ENCODE measurements around the gene TMEM272.
"Not testable (repeated sequence)": the region's sequence is repeated elsewhere in the genome, so short reads cannot be mapped to it uniquely, and the experiment has no call there.

The TMEM272 gene

GRCh38 chr13:51824712-51825111 lies 20.3 kb downstream of the TMEM272 start:
- not testable (repeated sequence) for DNase-seq

DNA sequence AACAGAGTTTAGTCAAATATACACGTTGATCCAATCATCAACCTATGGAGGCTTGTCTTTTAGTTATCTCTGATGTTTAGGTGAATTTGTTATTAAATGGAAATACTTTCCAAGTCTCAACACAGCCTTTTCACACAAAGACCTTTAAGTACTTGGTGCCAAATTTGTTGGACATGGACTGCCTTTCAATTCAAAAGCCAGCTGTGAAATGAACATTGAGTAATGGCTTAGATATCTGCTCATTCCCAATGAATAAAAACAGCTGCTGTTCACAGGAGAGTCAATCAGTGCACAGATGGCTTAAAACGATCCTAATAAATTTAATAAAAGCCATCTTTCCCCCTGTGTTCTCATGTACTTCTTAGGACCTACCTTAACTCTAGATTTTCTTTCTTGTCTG lies 21.1 kb downstream of the TMEM272 start:
- DNase-seq, result no peak

DNA sequence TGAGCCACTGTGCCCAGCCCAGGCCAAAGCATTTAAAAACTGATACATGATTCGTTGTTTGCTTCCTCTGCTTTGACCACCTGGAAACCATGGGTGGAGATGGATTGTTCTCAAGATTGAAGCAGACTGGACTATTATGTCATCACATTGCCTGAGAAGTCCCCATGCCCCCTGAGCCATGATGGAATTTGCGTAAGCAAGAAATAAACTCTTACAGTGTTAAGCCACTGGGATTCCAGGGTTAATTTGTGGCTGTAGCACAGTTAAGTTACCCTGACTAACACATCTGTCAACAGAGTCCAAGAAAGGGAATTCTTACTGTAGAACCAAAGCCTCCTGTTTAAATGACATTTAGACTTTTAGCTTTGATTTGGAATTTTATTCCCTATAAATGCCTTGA lies 21.6 kb downstream of the TMEM272 start:
- DNase-seq, result no peak

- DNase-seq, result no peak
Observed at GRCh38 chr13:51822106-51822815, 22.7 kb downstream of the TMEM272 start.

DNA sequence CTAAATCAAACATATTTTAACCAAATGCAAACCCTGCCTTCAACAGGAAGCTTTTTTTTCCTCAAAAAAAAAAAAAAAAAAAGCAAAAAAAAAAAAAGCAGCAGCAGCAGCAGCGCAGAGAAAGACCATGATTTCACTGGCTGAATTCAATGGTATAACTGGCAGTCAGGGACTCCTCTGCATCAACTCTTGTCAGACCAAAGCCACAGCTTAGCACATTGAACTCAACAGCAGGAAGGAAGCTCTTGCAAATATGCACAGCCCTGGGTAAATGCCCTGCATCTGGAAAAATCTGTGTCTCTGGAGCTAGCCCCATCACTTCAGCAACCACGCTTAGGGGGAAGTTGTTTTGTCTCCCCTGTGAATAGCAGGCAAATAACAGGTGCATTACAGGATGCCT lies 23.4 kb downstream of the TMEM272 start:
- no peak for DNase-seq

DNA sequence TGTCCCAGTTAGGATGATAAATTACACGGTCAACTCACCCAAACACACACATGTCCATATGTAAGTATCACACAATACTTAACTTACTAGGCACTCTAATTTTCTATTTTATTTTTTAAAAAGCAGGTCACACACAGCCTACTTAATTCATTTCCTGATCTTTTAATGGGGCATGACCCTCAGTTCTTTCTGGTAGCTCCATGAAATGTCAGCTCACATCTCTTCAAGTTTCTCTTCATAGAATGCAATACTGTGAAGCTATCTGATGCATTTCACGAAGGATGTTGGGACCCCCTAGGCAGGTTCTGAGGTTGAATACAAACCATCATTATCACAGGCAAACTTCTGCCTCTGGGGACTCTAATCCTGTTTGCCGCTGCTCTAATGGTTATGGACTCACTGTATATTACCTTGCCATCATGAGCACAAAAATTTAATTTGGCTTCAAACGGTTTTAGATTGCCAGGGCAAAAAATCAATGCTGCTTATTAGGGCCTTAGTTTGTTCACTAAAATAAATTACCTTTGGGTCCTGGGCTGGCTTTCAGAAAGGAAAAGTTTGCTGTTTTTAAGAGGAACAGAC lies 24.9 kb downstream of the TMEM272 start:
- DNase-seq, result no peak

DNA sequence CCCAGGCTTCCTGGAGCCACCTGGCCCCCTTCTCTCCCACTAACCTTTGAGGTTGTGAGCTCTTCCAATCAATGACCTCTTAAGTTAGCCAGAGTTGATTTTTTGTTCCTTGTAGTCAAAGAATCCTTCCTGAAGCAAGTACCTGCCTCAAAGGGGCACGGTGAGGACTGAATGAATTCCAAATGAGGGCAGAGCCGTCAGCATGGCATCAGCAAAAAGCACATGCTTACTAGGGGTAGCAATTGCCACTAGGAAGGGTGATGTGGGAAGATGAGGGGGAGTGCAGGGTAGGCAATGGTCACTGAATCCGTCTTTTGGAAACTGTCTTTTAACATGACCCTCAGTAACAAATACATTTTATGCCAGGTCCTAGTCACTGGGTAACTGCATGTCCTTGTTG lies 25.4 kb downstream of the TMEM272 start:
- DNase-seq, result no peak

GRCh38 chr13:51818781-51819511 lies 26.0 kb downstream of the TMEM272 start:
- DNase-seq, result peak; percentile 25

DNA sequence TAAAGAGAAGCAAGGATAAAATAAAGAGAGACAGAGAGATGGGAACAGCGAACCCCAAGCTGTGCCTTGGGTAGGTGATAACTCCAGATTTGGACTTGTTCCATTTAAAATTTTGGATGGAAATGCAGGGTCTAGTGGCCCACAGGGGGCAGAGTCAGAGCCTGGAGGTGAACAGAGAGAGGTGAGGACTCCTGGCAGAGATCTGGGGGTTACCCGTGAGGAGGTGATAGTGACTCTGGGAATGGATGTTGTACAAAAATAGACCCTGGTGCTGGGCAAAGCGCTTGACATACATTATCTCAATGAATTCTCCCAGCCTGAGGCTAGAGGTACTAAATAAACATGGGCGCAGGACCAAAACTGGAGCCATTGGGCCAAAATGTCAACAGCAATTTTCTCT lies 26.7 kb downstream of the TMEM272 start:
- DNase-seq, result no peak

DNA sequence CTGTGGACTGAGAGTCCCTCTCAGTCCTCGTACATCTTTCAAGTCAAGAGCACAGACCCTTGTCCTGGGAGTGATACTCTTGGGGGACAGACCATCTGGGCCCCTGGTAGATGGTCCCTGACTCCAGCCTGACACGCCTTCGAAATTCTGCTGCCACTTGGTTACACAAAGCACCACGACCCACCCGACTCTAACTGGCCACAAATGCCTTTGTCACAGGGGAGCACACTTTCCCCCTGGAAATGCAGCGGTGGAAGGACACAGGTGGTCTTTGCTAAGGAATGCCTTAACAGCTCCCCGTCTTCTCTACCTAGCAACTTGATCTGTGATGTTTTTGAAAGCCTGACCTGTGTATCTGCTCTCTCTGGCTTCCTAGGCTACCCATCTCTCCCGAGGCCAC lies 27.3 kb downstream of the TMEM272 start:
- no peak for DNase-seq

- no peak for DNase-seq
Observed at GRCh38 chr13:51816604-51817249, 28.2 kb downstream of the TMEM272 start.

DNA sequence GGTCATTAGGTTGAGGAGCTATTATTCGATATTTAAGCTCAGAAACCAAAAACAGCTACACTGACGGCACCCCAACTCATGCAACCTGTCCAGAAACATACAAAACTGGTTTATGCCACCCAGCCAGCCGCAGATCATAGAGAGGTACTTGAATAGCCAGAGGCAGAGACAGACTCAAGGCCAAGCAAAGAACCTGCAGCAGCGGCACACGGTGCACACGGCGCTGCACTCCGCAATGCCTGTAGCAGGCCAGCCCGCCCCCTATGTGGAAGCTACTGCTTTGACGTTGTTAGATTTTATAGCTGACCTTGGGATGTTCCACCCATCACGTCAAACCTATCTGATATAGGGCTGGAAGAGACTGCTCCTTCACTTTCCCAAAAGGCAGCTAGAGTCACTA lies 29.1 kb downstream of the TMEM272 start:
- DNase-seq, result no peak

- DNase-seq, result peak; percentile 65
Observed at GRCh38 chr13:51814825-51815650, 29.9 kb downstream of the TMEM272 start.

- no peak for DNase-seq
Observed at GRCh38 chr13:51814071-51814470, 30.9 kb downstream of the TMEM272 start.

- DNase-seq, result no peak
Observed at GRCh38 chr13:51811920-51812451, 33.0 kb downstream of the TMEM272 start.

- DNase-seq, result no peak
Observed at GRCh38 chr13:51811046-51811445, 33.9 kb downstream of the TMEM272 start.

DNA sequence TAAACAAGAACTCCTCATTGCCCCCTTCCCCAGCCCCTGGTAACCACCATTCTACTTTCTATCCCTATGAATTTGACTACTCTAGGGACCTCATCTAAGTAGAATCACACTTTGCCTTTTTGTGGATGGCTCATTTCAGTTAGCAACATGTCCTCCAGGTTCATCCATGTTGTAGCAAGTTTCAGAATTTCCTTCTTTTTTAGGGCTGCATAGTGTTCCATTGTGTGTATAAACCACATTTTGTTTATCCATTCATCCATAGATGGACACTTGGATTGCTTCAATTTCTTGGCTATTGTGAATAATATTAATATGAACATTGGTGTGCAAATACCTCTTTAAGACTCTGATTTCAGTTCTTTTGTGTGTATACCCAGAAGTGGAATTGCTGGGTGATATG lies 36.2 kb downstream of the TMEM272 start:
- DNase-seq, result no peak

DNA sequence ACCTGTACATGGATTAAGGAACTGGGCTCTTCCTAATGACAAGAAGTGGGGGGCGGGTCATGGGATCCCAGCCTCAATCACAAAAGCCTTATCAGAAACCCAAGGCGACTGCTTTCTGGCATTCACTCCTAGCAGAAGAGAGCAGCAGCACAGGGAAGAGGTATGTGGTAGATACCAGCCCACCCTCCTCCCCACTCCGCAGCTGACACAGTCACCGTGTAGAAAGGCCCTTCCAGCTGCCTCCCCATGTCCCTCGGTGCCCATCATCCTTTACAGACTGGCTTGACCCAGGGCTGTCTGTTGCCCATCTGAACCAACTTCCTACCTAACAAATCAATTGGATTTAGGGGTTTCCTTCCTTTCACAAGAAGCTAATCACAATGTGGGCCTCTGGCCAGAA lies 37.9 kb downstream of the TMEM272 start:
- no peak for DNase-seq

- DNase-seq, result no peak
Observed at GRCh38 chr13:51806566-51806965, 38.4 kb downstream of the TMEM272 start.

- no peak for DNase-seq
Observed at GRCh38 chr13:51805925-51806324, 39.1 kb downstream of the TMEM272 start.

DNA sequence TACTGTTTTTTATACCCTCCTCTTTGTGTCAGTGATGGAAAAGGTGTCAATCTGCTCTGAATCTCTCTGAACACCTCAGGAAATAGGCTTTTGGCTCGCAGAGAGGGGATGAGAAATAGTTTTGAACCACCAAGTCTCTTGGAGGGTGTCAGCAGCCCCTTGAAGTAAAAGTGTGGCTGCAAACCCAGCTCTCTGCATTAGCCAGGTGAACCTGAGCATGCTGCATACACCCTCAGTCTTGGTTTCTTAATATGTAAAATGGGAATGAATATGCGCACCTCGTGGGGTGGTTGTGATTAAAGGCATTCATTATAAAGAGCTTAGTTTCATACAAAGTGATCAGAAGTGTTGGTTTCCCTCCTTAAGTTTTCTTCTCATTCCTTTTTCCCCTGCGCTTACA lies 39.7 kb downstream of the TMEM272 start:
- DNase-seq, result no peak

Measured in effector CD8-positive, alpha-beta T cell (primary cell).